CD4-positive, alpha-beta T cell treated with Interleukin-12 subunit alpha and Interleukin-12 subunit beta, for 1 hour (primary cell): ENCODE data around the gene CUL4A.
"Not testable (repeated sequence)": the region's sequence is repeated elsewhere in the genome, so short reads cannot be mapped to it uniquely, and the experiment has no call there.

Experiments used
- DNase-seq: peaks from one replicate; pipeline ENCODE4 v3.0.0-alpha.2; 2020

CUL4A gene

GRCh38 chr13:113209759-113210421, 477 bp downstream of the CUL4A start:
- peak; percentile 80 for DNase-seq

- DNase-seq, result no peak
These were observed 1.4 kb downstream of the CUL4A start for GRCh38 chr13:113210833-113211232.

- DNase-seq, result peak; percentile 14
These were observed 2.4 kb downstream of the CUL4A start for GRCh38 chr13:113211774-113212173.

- DNase-seq, result no peak
These were observed 7.0 kb downstream of the CUL4A start for GRCh38 chr13:113216254-113217048.

GRCh38 chr13:113218586-113218985, 9.2 kb downstream of the CUL4A start:
- no peak for DNase-seq

GRCh38 chr13:113219256-113219940, 10.0 kb downstream of the CUL4A start:
- no peak for DNase-seq

GRCh38 chr13:113220141-113220598, 10.8 kb downstream of the CUL4A start:
- no peak for DNase-seq

- peak; percentile 13 for DNase-seq
These were observed 11.5 kb downstream of the CUL4A start for GRCh38 chr13:113220877-113221276.

GRCh38 chr13:113223070-113223469, 13.7 kb downstream of the CUL4A start:
- no peak for DNase-seq

GRCh38 chr13:113224486-113224885, 15.1 kb downstream of the CUL4A start:
- no peak for DNase-seq

GRCh38 chr13:113225515-113225914, 16.1 kb downstream of the CUL4A start:
- DNase-seq, result no peak

GRCh38 chr13:113226873-113227450, 17.5 kb downstream of the CUL4A start:
- no peak for DNase-seq

- no peak for DNase-seq
These were observed 19.7 kb downstream of the CUL4A start for GRCh38 chr13:113229161-113229560.

GRCh38 chr13:113229791-113230190, 20.4 kb downstream of the CUL4A start:
- no peak for DNase-seq

- no peak for DNase-seq
These were observed 22.1 kb downstream of the CUL4A start for GRCh38 chr13:113231306-113232207.

GRCh38 chr13:113232208-113233003, 23.0 kb downstream of the CUL4A start:
- no peak for DNase-seq

GRCh38 chr13:113233101-113233500, 23.7 kb downstream of the CUL4A start:
- DNase-seq, result no peak

- peak; percentile 10 for DNase-seq
These were observed 29.1 kb downstream of the CUL4A start for GRCh38 chr13:113238536-113238935.

- DNase-seq, result no peak
These were observed 29.9 kb downstream of the CUL4A start for GRCh38 chr13:113239357-113239756.

- DNase-seq, result no peak
These were observed 30.6 kb downstream of the CUL4A start for GRCh38 chr13:113239986-113240385.

- DNase-seq, result not testable (repeated sequence)
These were observed 32.2 kb downstream of the CUL4A start for GRCh38 chr13:113241623-113242022.
